RWPE2 (cell line): ENCODE data around the gene SSU72.

Experiments used
- ATAC-seq: fragments of 200-7000 bp; cut with Tn5 transposase; 3 replicates; pipeline ENCODE4 v1.9.1; 2021; ENCODE audit warnings: low read depth
- DNase-seq: peaks from one replicate; pipeline ENCODE4 v3.0.0-alpha.2; 2020; ENCODE audit warnings: low spot score
- H3K27ac ChIP-seq: fragments of 450-650 bp; 2 replicates; pipeline ENCODE4 v1.5.1; 2017; ENCODE audit warnings: mild to moderate bottlenecking; ENCODE audit not compliant: poor library complexity, severe bottlenecking
- H3K27me3 ChIP-seq: fragments of 250-450 bp; sonication (Bioruptor Pico); 2 replicates; pipeline ENCODE4 v1.5.1; 2021; ENCODE audit warnings: mild to moderate bottlenecking, moderate library complexity; ENCODE audit not compliant: insufficient read depth, poor library complexity, severe bottlenecking
- H3K36me3 ChIP-seq: fragments of 250-450 bp; sonication (Bioruptor Pico); 2 replicates; pipeline ENCODE4 v1.5.1; 2020; ENCODE audit warnings: low read depth, mild to moderate bottlenecking, moderate library complexity
- H3K4me1 ChIP-seq: fragments of 250-450 bp; sonication (Bioruptor Pico); 2 replicates; pipeline ENCODE4 v1.5.1; 2021; ENCODE audit warnings: mild to moderate bottlenecking, moderate library complexity; ENCODE audit not compliant: insufficient read depth, poor library complexity, severe bottlenecking
- H3K4me3 ChIP-seq: fragments of 250-450 bp; sonication (Bioruptor Pico); 2 replicates; pipeline ENCODE4 v1.5.1; 2021; ENCODE audit warnings: mild to moderate bottlenecking, moderate library complexity; ENCODE audit not compliant: severe bottlenecking
- H3K9me3 ChIP-seq: fragments of 250-450 bp; sonication (Bioruptor Pico); 2 replicates; pipeline ENCODE4 v1.5.1; 2021; ENCODE audit warnings: mild to moderate bottlenecking, moderate library complexity; ENCODE audit not compliant: severe bottlenecking
- TF ChIP-seq, protein P1 (sequence below): fragments of 450-650 bp; IDR thresholded peaks from one replicate; pipeline ENCODE4 v1.5.1; 2017; ENCODE audit warnings: mild to moderate bottlenecking, moderate library complexity; ENCODE audit not compliant: poor library complexity, severe bottlenecking

The SSU72 gene

GRCh38 chr1:1612104-1612400, 37.4 kb upstream of the SSU72 start:
- H3K4me1 ChIP-seq, result no peaks in the 10 kb centered on the region
- H3K27ac ChIP-seq, result no peak overlapping the region
- no peaks in the 10 kb centered on the region for H3K9me3 ChIP-seq
- TF ChIP-seq, protein P1, sequence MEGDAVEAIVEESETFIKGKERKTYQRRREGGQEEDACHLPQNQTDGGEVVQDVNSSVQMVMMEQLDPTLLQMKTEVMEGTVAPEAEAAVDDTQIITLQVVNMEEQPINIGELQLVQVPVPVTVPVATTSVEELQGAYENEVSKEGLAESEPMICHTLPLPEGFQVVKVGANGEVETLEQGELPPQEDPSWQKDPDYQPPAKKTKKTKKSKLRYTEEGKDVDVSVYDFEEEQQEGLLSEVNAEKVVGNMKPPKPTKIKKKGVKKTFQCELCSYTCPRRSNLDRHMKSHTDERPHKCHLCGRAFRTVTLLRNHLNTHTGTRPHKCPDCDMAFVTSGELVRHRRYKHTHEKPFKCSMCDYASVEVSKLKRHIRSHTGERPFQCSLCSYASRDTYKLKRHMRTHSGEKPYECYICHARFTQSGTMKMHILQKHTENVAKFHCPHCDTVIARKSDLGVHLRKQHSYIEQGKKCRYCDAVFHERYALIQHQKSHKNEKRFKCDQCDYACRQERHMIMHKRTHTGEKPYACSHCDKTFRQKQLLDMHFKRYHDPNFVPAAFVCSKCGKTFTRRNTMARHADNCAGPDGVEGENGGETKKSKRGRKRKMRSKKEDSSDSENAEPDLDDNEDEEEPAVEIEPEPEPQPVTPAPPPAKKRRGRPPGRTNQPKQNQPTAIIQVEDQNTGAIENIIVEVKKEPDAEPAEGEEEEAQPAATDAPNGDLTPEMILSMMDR, result no peak
- H3K27me3 ChIP-seq, result no peaks in the 10 kb centered on the region
- no peak for DNase-seq
- no peak overlapping the region for H3K4me3 ChIP-seq
- no peak for ATAC-seq
- no peaks in the 10 kb centered on the region for H3K36me3 ChIP-seq

- no peaks in the 10 kb centered on the region for H3K4me1 ChIP-seq
- H3K27me3 ChIP-seq, result no peaks in the 10 kb centered on the region
- H3K27ac ChIP-seq, result no peak overlapping the region
- H3K36me3 ChIP-seq, result no peaks in the 10 kb centered on the region
- H3K9me3 ChIP-seq, result no peaks in the 10 kb centered on the region
- TF ChIP-seq, protein P1, result no peak
- DNase-seq, result no peak
- no peak for ATAC-seq
- H3K4me3 ChIP-seq, result no peak overlapping the region
These were observed 36.1 kb upstream of the SSU72 start for GRCh38 chr1:1610796-1611195.

- Histone ChIP-seq H3K9me3 (no peaks in the 10 kb centered on the region), H3K27me3 (no peaks in the 10 kb centered on the region), H3K27ac (no peak overlapping the region), H3K4me3 (no peak overlapping the region), H3K36me3 (no peaks in the 10 kb centered on the region), H3K4me1 (no peaks in the 10 kb centered on the region)
- no peak for DNase-seq
- TF ChIP-seq, protein P1, result no peak
- no peak for ATAC-seq
These were observed 35.3 kb upstream of the SSU72 start for GRCh38 chr1:1609822-1610485.

GRCh38 chr1:1606232-1606631, 31.6 kb upstream of the SSU72 start:
- no peaks in the 10 kb centered on the region for H3K9me3 ChIP-seq
- H3K4me1 ChIP-seq, result no peaks in the 10 kb centered on the region
- no peak overlapping the region for H3K4me3 ChIP-seq
- H3K27ac ChIP-seq, result no peak overlapping the region
- H3K27me3 ChIP-seq, result no peaks in the 10 kb centered on the region
- TF ChIP-seq, protein P1, result no peak
- ATAC-seq, result no peak
- DNase-seq, result no peak
- H3K36me3 ChIP-seq, result no peaks in the 10 kb centered on the region

DNA sequence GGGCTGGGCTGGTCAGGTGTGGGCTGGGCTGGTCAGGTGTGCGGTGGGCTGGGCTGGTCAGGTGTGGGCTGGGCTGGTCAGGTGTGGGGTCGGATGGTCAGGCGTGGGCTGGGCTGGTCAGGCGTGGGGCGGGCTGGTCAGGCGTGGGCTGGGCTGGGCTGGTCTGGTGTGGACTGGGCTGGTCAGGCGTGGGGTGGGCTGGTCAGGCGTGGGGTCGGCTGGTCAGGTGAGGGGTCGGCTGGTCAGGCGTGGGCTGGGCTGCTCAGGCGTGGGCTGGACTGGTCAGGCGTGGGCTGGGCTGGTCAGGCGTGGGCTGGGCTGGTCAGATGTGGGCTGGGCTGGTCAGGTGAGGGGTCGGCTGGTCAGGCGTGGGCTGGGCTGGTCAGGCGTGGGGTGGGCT, 31.1 kb upstream of the SSU72 start:
- DNase-seq, result no peak
- Histone ChIP-seq H3K36me3 (no peaks in the 10 kb centered on the region), H3K27ac (no peak overlapping the region), H3K4me3 (no peak overlapping the region), H3K27me3 (no peaks in the 10 kb centered on the region), H3K9me3 (no peaks in the 10 kb centered on the region), H3K4me1 (no peaks in the 10 kb centered on the region)
- ATAC-seq, result no peak
- TF ChIP-seq, protein P1, result no peak
